ENCODE data around the gene FASTKD3.

DNA sequence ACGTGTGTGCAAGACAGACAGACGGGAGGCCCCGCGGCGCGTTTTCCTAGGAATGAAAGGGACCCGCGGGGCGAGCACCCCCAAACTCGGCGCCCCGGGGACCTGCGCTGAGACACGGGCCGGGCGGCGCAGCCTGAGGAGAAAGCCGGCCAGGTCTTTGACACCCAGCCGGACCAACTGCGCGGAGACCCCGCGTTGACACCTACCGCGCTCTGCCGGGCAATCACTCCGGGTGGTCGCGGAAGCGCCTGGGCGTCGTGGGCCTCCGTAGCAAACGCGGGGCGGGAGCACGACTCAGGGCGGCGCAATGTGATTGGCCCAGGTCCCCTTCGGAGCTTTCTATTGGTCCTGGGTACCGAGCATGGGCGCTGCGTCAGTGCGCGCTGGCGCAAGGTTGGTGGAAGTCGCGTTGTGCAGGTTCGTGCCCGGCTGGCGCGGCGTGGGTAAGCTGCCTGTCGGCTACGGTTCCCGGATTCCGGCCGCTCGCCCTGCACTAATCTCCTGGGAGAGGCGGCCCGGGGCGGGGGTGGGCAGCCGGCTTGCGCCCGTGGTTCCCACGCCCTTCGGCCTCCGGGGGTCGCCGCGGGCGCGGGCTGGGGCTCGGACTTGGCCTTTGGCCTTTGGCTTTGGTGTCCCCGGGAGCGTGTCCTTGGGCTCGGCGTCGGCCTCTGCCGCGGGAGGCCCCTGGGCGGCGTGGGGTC is at the start of gene FASTKD3, which contains the start of gene MTRR:
- TF ChIP-seq, protein P1, sequence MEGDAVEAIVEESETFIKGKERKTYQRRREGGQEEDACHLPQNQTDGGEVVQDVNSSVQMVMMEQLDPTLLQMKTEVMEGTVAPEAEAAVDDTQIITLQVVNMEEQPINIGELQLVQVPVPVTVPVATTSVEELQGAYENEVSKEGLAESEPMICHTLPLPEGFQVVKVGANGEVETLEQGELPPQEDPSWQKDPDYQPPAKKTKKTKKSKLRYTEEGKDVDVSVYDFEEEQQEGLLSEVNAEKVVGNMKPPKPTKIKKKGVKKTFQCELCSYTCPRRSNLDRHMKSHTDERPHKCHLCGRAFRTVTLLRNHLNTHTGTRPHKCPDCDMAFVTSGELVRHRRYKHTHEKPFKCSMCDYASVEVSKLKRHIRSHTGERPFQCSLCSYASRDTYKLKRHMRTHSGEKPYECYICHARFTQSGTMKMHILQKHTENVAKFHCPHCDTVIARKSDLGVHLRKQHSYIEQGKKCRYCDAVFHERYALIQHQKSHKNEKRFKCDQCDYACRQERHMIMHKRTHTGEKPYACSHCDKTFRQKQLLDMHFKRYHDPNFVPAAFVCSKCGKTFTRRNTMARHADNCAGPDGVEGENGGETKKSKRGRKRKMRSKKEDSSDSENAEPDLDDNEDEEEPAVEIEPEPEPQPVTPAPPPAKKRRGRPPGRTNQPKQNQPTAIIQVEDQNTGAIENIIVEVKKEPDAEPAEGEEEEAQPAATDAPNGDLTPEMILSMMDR (IDR thresholded peaks at IDR 0.05): no peak
- TF ChIP-seq EZH2 (IDR thresholded peaks at IDR 0.05; ENCODE audit: borderline replicate concordance, insufficient read depth, low read depth, low read length, poor library complexity, severe bottlenecking): no peak
